ENCODE measurements around the gene SLC39A11.

- TF ChIP-seq FOXA1 (IDR thresholded peaks at IDR 0.05) (no peak), ARNT (IDR thresholded peaks at IDR 0.05) (no peak), SP1 (IDR thresholded peaks at IDR 0.05) (no peak), BHLHE40 (IDR thresholded peaks at IDR 0.05; ENCODE audit: borderline replicate concordance) (no peak), FOXK2 (IDR thresholded peaks at IDR 0.05) (no peak), NFRKB (IDR thresholded peaks at IDR 0.05) (no peak), SUZ12 (IDR thresholded peaks at IDR 0.05) (no peak), ZNF384 (IDR thresholded peaks at IDR 0.05) (no peak)
Observed at GRCh38 chr17:73096211-73096610, 3.7 kb upstream of the SLC39A11 start.
